Hepatocyte (in vitro differentiated cells): ENCODE data around the gene RSPO1.

ENCODE experiments used
- EZH2 ChIP-seq: fragments of 200-600 bp; sonication (generic); IDR thresholded peaks from 2 replicates; pipeline ENCODE4 v1.6.1; 2016; ENCODE audit warnings: antibody characterized with exemption, mild to moderate bottlenecking, borderline replicate concordance
- TF ChIP-seq, protein P1 (sequence below): fragments of 200-600 bp; sonication (generic); IDR thresholded peaks from 2 replicates; pipeline ENCODE4 v1.5.1; 2016; ENCODE audit warnings: antibody characterized with exemption, mild to moderate bottlenecking; ENCODE audit not compliant: poor library complexity

DNA sequence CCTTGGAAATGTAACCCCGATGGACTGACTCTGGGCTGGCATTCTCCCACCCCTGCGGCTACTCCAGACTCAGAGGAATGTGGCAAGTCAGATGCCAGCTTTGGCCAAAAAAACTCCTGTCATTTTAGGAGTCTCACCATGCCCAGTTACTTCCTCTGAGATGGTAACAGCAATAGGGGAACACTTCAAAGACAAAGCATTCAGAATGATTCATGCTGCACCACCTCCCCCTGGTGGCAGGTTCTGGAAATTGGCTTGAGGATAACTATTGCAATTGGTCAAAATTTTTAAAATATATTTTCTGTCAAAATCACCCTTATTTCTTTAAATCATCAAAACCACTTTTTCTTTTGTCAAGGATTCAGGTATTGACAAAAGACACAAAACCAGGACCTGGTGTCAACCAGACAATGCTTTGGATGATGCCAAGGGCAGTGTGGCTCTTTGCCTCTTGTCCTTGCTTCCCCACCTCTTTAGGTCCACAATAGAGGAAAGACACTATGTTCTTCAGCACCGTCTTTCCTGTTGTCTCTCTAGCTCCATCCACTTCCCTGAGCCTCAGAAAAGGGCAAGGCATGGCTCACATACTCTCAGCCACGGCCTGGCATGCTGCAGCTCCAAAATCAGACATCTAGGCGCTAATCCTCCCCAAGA lies 47.8 kb upstream of the RSPO1 start:
- no peak for TF ChIP-seq EZH2
- TF ChIP-seq, protein P1, sequence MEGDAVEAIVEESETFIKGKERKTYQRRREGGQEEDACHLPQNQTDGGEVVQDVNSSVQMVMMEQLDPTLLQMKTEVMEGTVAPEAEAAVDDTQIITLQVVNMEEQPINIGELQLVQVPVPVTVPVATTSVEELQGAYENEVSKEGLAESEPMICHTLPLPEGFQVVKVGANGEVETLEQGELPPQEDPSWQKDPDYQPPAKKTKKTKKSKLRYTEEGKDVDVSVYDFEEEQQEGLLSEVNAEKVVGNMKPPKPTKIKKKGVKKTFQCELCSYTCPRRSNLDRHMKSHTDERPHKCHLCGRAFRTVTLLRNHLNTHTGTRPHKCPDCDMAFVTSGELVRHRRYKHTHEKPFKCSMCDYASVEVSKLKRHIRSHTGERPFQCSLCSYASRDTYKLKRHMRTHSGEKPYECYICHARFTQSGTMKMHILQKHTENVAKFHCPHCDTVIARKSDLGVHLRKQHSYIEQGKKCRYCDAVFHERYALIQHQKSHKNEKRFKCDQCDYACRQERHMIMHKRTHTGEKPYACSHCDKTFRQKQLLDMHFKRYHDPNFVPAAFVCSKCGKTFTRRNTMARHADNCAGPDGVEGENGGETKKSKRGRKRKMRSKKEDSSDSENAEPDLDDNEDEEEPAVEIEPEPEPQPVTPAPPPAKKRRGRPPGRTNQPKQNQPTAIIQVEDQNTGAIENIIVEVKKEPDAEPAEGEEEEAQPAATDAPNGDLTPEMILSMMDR: peak; percentile 96
